HepG2 (cell line): ENCODE results near the gene DLG1. TPM values are rescaled to one million over a fixed set of nuclear protein-coding genes. Genes with fewer than 3 reads are reported as not detected.

Experiments used
- ARID3A ChIP-seq: IDR thresholded peaks from 2 replicates; pipeline ENCODE4 v1.6.1; 2012; ENCODE audit warnings: low read depth, low read length, improper control_type of control experiment
- SRF ChIP-seq: IDR thresholded peaks from 2 replicates; pipeline ENCODE4 v1.6.1; 2011; ENCODE audit warnings: mild to moderate bottlenecking, low read depth, low read length, moderate library complexity
- SSRP1 ChIP-seq: IDR thresholded peaks from 2 replicates; pipeline ENCODE4 v1.6.1; 2016; ENCODE audit warnings: control low read depth
- ZNF318 ChIP-seq: sonication (generic); formaldehyde crosslinking; IDR thresholded peaks from 2 replicates; pipeline ENCODE4 v1.4.0; 2020; ENCODE audit warnings: mild to moderate bottlenecking, missing genetic modification reagents
- polyA plus RNA-seq, 8 experiments: library from polyadenylated mRNA; depleted of rRNA in 3 of 8; stranded (reverse) in 7 of 8; unstranded in 1 of 8; fragments of >200 nt; fragmentation: Illumina TruSeq in 4 of 8; extraction: Trizol in 4 of 8; gene quantifications; 2 replicates each; pipeline versions ENCODE4 v1.2.1 to v1.2.3, GENCODE V29; 2011 to 2016; ENCODE audit warnings: low read depth in 4 of 8, missing spikeins in 1 of 8, mixed read lengths in 1 of 8; ENCODE audit not compliant: insufficient read depth in 1 of 8
- total RNA-seq, 5 experiments: library from RNA; depleted of rRNA; stranded (reverse); fragments of >200 nt; fragmentation: Illumina TruSeq; extraction: Trizol; gene quantifications; 2 replicates each; pipeline ENCODE4 v1.2.3, GENCODE V29; 2016; ENCODE audit warnings: low read depth in 1 of 5
- TF ChIP-seq, protein P1 (sequence below): sonication (generic); formaldehyde crosslinking; IDR thresholded peaks from 2 replicates; pipeline ENCODE4 v1.5.0; 2020; ENCODE audit warnings: missing genetic modification reagents, mild to moderate bottlenecking, borderline replicate concordance
- TF ChIP-seq, protein P2 (sequence below): IDR thresholded peaks from 2 replicates; pipeline ENCODE4 v1.6.1; 2016; ENCODE audit warnings: missing biosample characterization, missing genetic modification reagents, low read depth

The DLG1 gene
- total and polyA plus RNA-seq, 2 of the 13 experiments (the other 11 are each of a cell fraction or from before 2014, with no cell fraction given), result 30.5 to 104 TPM

GRCh38 chr3:197345390-197345789 is 47.0 kb upstream of the DLG1 start (continued):
- TF ChIP-seq, protein P1, sequence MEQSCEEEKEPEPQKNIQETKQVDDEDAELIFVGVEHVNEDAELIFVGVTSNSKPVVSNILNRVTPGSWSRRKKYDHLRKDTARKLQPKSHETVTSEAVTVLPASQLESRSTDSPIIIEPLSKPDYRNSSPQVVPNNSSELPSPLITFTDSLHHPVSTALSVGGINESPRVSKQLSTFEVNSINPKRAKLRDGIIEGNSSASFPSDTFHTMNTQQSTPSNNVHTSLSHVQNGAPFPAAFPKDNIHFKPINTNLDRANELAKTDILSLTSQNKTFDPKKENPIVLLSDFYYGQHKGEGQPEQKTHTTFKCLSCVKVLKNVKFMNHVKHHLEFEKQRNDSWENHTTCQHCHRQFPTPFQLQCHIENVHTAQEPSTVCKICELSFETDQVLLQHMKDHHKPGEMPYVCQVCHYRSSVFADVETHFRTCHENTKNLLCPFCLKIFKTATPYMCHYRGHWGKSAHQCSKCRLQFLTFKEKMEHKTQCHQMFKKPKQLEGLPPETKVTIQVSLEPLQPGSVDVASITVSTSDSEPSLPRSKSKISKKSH (CRISPR knock-in tag), result no peak
- TF ChIP-seq SRF (no peak), ARID3A (no peak), ZNF318 (CRISPR knock-in tag) (no peak), SSRP1 (CRISPR knock-in tag) (no peak)
- TF ChIP-seq, protein P2, sequence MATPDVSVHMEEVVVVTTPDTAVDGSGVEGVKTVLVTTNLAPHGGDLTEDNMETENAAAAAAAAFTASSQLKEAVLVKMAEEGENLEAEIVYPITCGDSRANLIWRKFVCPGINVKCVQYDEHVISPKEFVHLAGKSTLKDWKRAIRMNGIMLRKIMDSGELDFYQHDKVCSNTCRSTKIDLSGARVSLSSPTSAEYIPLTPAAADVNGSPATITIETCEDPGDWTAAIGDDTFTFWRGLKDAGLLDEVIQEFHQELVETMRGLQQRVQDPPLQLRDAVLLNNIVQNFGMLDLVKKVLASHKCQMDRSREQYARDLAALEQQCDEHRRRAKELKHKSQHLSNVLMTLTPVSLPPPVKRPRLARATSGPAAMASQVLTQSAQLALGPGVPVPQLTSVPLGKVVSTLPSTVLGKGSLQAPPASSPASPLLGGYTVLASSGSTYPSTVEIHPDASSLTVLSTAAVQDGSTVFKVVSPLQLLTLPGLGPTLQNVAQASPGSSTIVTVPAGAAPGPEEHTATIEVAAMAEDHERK (CRISPR knock-in tag), result no peak
- TF ChIP-seq, all 625 proteins: peak for 0
